NCI-H2196 treated with DMSO at 0.1 percent for 48 hours (cell line): ENCODE data around the gene ADGRV1.
"Not testable (repeated sequence)": the region's sequence is repeated elsewhere in the genome, so short reads cannot be mapped to it uniquely, and the experiment has no call there.

ENCODE experiments used
- DNase-seq: peaks from one replicate; lab custom pipeline; 2025; ENCODE audit not compliant: unreplicated experiment; lab: John Stamatoyannopoulos, UW

ADGRV1 gene

DNA sequence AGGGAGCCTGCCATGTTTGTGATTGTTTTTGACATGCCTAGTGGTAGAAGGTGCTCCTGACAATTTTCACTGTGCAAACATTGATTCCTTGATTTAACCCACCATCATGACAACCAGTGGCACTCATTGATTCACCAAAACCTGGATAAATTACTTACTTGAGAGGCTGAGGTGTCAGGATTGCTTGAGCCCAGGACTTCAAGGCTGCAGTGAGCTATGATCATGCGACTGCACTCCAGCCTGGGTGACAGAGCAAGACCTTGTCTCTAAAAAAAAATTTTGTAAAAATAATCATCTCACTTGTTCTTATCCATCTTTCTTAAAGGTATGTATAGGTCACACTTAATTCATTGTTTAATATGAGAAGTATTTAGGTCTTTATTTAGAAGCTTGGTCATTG is 423.2 kb downstream of the ADGRV1 start:
- DNase-seq = no peak

GRCh38 chr5:90982576-90982975 is 424.0 kb downstream of the ADGRV1 start:
- DNase-seq = no peak

GRCh38 chr5:90983148-90983547 is 424.6 kb downstream of the ADGRV1 start:
- DNase-seq = no peak

- DNase-seq = no peak
Observed at GRCh38 chr5:90983711-90984124, 425.1 kb downstream of the ADGRV1 start.

- DNase-seq = no peak
Observed at GRCh38 chr5:90985341-90985740, 426.7 kb downstream of the ADGRV1 start.

DNA sequence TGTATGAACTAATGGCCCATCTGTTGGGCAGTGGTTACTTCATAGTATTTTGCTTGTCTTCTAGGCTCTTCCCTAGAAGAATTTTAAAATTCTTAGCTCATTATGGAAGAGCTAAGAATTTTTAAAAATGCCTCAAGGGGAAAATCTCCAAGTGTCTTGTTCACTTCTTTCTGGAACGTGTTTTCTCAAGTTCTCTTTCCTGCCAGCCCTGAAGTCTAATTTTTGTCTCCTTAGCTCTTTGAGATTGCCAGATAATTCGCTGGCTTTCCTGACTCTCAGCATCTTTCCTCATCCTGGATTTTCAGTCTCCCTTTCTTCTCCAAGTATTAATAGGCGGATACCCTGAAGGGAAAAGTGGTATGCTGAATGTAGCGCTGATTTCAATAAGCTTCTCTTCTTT is 429.1 kb downstream of the ADGRV1 start:
- no peak for DNase-seq

DNA sequence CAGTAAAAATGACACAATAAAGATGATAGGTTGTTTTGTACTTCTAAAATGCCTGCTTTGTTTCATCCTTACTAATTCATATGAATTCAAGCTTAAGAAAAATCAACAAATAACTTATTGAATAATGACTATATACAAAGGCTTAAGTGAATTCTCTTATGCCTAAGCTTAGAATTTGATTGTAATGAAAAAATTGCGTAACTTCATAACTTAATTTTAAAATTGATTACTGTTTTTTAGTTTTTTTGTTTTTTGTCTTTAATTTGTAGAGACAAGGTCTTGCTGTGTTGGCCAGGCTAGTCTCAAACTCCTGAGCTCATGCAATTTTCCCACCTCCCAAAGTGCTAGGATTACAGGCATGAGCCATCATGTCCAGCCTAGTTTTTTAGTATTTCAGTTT is 432.6 kb downstream of the ADGRV1 start:
- no peak for DNase-seq

- DNase-seq = no peak
Observed at GRCh38 chr5:90994796-90995195, 436.2 kb downstream of the ADGRV1 start.

GRCh38 chr5:90996089-90996488 is 437.5 kb downstream of the ADGRV1 start:
- DNase-seq = no peak

- DNase-seq = no peak
Observed at GRCh38 chr5:90997082-90997481, 438.5 kb downstream of the ADGRV1 start.

DNA sequence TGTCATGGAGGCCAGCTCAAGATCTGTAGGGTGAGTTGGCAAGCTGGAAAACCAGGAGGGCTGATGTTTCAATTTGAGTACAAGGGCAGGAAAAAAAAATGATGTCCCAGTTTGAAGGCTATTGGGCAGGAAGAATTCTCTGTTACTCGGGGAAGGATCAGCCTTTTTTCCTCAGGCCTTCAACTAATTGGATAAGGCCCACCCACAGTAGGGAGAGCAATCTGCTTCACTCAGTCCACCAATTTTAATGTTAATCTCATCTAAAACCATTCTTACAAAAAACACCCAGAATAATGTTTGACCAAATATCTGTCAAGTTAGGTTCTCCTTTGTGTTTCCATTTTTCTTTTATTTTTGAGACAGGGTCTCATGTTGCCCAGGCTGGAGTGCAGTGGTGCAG is 442.1 kb downstream of the ADGRV1 start:
- no peak for DNase-seq

- DNase-seq = no peak
Observed at GRCh38 chr5:91006713-91007112, 448.1 kb downstream of the ADGRV1 start.

- no peak for DNase-seq
Observed at GRCh38 chr5:91007251-91007650, 448.7 kb downstream of the ADGRV1 start.

DNA sequence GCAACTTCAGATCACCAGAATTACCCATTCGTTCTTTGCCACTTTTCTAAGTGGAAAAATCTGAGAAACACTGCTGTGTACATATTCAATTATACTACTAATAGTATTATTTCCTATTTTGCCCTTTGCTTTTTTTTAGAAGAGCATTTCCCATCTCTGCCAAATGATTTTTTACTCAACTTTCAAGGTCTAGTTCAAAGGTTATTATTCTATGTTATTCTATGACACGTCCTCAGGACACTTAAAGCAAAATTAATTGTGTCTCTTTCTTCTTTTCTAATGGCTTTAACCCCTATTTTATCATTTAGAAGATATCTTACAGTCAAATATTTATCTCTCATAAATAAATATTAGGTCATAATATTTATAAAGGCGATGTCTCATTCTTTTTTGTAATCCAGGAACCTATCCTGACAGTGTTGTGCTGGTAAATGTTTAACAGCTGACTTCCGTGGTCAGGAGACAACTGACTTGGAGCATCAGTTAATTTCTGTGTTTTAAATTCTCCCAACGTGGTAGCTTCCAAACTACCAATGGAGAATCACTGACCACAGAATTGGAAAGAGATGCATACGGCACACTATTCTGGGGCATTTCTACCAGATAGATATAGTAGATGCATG is 449.3 kb downstream of the ADGRV1 start:
- no peak for DNase-seq

GRCh38 chr5:91010090-91010489 is 451.5 kb downstream of the ADGRV1 start:
- DNase-seq = no peak

DNA sequence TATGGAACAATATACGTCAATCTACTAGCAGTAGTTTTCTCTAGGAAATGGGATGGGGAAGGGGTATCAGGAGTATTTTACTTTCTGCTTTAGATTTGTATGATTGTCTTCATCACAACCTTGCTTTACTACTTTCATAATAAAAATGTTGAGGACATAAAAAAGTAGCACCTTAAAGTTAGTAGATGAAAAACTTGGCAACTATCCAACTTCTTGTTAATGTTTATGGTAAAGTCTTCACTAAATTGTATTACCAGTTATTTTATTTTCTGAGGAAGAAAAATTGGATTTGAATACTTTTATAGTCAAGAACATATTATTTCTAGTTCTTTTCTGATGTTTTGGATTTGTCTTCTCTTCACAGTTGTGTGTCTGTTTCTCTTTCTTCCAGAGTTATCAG is 452.4 kb downstream of the ADGRV1 start:
- DNase-seq = no peak

DNA sequence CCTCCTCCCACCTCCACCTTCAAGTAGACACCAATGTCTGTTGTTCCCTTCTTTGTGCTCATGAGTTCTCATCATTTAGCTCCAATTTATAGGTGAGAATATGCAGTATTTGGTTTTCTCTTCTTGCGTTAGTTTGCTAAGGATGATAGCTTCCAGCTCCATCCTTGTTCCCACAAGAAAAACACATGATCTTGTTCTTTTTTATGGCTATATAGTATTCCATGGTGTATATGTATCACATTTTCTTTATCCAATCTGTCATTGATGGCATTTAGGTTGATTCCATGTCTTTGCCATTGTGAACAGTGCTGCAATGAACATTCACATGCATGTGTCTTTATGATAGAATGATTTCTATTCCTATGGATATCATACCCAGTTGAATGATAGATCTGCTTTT is 454.3 kb downstream of the ADGRV1 start:
- not testable (repeated sequence) for DNase-seq

- DNase-seq = no peak
Observed at GRCh38 chr5:91016322-91016721, 457.7 kb downstream of the ADGRV1 start.

DNA sequence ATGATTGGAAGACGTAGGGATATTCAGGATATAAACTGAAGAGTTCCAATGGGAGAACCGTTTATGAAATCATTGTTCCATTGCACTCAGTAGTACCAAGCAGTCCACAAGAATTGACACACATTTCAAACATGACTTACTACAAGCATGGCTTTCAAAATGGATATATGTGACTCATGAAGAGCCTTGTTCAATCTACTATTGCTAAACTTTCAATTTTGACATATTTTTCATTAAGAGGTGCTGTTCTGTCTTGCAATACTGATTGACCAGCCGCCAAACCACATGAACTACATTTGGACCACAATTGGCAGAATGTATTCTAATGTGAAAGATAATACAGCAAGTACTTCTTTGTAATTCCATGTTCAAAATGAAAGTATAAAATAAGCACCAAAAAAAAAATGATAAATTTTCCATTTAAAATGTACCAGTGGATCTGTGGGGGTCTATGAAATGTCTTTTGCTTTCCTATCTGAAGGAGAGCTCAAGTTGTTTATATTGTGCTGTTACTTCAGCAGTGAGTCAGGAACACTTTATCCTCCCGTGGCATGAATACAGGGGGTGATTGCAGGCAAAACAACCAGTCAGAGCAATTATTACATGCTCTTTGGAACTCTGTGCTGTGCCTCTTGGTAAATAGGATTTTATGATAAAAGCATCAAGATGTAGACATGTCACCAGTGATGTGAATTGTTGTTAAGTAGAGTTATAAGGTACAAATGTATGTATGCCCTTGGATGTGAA is 458.5 kb downstream of the ADGRV1 start:
- no peak for DNase-seq

GRCh38 chr5:91018200-91018599 is 459.6 kb downstream of the ADGRV1 start:
- no peak for DNase-seq

DNA sequence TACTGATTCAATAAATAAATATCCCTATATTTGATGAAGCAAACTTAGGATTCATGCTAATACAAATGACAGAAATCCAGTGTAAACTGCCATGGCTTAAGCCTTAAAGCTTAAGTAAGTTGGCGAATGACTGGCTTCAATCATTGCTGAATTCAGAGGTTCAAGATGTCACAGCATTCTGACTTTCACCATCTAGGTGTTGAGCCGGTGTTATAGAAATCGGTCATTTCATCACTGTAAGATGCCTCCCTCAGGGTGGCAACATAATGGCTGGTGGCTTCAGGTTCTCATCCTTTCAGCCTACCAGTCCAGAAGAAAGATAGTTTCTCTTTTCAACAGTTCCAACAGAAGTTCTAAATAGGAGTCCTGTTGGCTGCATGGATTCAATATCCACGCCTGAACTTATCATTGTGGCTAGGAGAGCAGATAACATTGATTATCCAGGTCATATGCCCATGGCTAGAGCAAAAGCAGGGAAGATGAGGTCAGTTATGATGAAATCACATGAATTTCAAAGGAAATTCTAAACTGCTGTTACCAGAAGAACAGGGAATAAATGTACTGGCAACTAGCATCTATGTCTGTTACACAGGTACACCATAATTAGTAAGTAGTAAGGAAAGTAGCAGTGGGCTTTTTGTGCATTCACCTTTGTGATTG is 460.2 kb downstream of the ADGRV1 start:
- no peak for DNase-seq

DNA sequence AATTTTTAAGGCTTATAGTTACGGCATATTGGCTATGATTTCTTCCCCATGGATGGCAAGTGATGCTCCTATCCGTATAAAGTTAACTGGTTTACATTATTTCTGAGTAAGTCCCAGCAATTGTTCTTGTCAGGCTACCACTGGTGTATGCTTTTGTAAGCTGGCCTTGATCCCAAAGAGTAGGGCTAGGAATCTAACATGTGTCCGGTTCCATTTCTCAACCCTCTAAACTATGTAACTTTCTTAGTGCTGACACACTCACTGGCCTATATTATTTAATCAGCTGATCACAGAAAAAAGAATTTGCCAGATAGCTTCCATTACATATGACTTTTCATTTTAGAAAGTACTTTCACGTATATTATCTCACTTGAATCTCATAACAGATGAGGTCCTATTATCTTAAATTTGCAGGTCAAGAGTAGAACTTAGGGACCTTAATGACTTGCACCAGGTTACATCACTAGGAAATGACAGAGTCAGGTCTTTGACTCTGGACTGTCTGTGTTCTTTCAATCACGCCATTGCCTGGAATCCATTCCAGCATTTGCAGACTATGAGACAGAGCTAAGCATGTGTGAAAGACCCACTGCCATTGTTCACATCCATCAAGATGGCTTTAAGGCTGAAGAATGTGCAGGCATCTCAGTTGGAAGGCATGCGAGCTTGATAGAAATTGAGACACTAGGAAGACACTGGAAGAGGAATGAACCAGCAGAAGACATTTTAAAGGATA is 461.6 kb downstream of the ADGRV1 start:
- DNase-seq = no peak
